Muscle of leg (tissue), 11 donors: ENCODE data around the gene PTK7. TPM values are rescaled to one million over a fixed set of nuclear protein-coding genes. Genes with fewer than 3 reads are reported as not detected.

ENCODE experiments used
- DNase-seq: peaks from one replicate; pipeline ENCODE4 v3.0.0; 2013
- H3K27ac ChIP-seq: one replicate; pipeline ENCODE4 v1.5.1; 2013; ENCODE audit warnings: mild to moderate bottlenecking, low read length, control low read depth
- H3K27me3 ChIP-seq: one replicate; pipeline ENCODE4 v1.6.1; 2013; ENCODE audit warnings: low read length; ENCODE audit not compliant: control insufficient read depth, insufficient read depth
- H3K36me3 ChIP-seq: one replicate; pipeline ENCODE4 v1.6.1; 2013; ENCODE audit warnings: low read length; ENCODE audit not compliant: control insufficient read depth, insufficient read depth
- H3K4me1 ChIP-seq: one replicate; pipeline ENCODE4 v1.6.1; 2013; ENCODE audit warnings: low read length; ENCODE audit not compliant: control insufficient read depth, insufficient read depth
- H3K4me3 ChIP-seq: one replicate; pipeline ENCODE4 v1.5.1; 2013; ENCODE audit warnings: low read length, control low read depth
- H3K9me3 ChIP-seq: replicated peaks from 2 replicates; pipeline ENCODE4 v1.6.1; 2013; ENCODE audit warnings: low read depth, low read length; ENCODE audit not compliant: control insufficient read depth
- WGBS: methylation state at CpG from one replicate; pipeline ENCODE4 v1.1.5; 2013; ENCODE audit warnings: missing lambda C conversion rate; ENCODE audit not compliant: insufficient coverage; 5-methylcytosine and 5-hydroxymethylcytosine counted together
- polyA plus RNA-seq, 8 donors: library from polyadenylated mRNA; unstranded; fragments of 120-200 nt; gene quantifications; one replicate each; pipeline versions ENCODE4 v1.2.1 to v1.2.3, GENCODE V29; 2013; ENCODE audit warnings: inconsistent platforms in 1 of 8, low replicate concordance in 1 of 8; ENCODE audit not compliant: insufficient read length in 8 of 8, insufficient read depth in 1 of 8
- total RNA-seq: library from RNA; stranded (reverse); fragments of 120-200 nt; gene quantifications from one replicate; pipeline ENCODE4 v1.2.4, GENCODE V29; 2013

Gene PTK7
- total and polyA plus RNA-seq, 9 donors, result 40.2 to 117 (median 78.5) TPM

DNA sequence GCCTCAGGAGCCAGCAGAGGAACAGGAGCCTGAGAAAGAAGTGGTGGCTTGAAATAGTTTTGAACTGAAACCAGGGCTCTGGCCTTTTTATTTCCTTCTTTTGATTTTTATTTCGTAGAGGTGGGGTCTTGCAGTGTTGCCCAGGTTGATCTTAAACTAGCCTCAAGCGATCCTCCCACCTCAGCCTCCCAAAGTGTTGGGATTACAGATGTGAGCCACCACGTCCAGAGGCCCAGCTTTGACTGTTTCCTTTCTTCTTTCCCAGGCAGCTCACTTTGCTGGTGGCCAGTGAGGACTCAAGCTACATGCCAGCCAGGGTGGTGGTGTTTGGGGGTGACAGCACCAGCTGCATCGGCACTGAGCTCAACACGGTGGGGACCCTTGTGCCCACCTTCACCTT is 126.3 kb downstream of the PTK7 start:
- WGBS, result no CpG with 5 or more reads among the region's 5 CpGs
- H3K27ac ChIP-seq, result no peak overlapping the region
- no peaks in the 10 kb centered on the region for H3K9me3 ChIP-seq
- no peak for DNase-seq
- H3K27me3 ChIP-seq, result no peaks in the 10 kb centered on the region
- H3K4me3 ChIP-seq, result no peak overlapping the region
- H3K4me1 ChIP-seq, result no peaks in the 10 kb centered on the region
- peaks cover 54% of the 10 kb centered on the region for H3K36me3 ChIP-seq

- 85% methylated on average over 15 of the region's 17 CpGs for WGBS
- Histone ChIP-seq H3K36me3 (peaks cover 54% of the 10 kb centered on the region), H3K4me3 (no peak overlapping the region), H3K27me3 (no peaks in the 10 kb centered on the region), H3K9me3 (no peaks in the 10 kb centered on the region), H3K4me1 (no peaks in the 10 kb centered on the region), H3K27ac (no peak overlapping the region)
- no peak for DNase-seq
Measured at GRCh38 chr6:43203029-43203717, 127.1 kb downstream of the PTK7 start.

DNA sequence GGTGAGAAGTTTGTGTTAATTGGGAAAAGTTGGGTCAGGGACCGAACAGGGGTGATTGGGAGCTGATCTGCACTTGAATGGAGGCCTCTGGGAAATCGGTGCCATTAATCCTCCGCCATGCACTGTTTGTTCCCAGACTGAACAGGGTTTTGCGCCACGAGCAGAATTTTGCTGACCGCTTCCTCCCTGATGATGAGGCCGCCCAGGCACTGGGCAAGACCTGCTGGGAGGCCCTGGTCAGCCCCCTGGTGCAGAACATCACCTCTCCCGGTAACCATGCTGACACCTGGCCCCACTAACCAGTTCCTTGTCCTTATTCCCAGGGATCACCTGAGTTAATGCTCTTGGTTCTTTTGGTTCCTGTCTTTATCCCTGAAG is 127.6 kb downstream of the PTK7 start:
- peaks cover 50% of the 10 kb centered on the region for H3K36me3 ChIP-seq
- no peaks in the 10 kb centered on the region for H3K9me3 ChIP-seq
- no peak for DNase-seq
- no peak overlapping the region for H3K27ac ChIP-seq
- no peaks in the 10 kb centered on the region for H3K4me1 ChIP-seq
- H3K27me3 ChIP-seq, result no peaks in the 10 kb centered on the region
- WGBS, result 82% methylated on average over 8 of the region's 8 CpGs
- no peak overlapping the region for H3K4me3 ChIP-seq

DNA sequence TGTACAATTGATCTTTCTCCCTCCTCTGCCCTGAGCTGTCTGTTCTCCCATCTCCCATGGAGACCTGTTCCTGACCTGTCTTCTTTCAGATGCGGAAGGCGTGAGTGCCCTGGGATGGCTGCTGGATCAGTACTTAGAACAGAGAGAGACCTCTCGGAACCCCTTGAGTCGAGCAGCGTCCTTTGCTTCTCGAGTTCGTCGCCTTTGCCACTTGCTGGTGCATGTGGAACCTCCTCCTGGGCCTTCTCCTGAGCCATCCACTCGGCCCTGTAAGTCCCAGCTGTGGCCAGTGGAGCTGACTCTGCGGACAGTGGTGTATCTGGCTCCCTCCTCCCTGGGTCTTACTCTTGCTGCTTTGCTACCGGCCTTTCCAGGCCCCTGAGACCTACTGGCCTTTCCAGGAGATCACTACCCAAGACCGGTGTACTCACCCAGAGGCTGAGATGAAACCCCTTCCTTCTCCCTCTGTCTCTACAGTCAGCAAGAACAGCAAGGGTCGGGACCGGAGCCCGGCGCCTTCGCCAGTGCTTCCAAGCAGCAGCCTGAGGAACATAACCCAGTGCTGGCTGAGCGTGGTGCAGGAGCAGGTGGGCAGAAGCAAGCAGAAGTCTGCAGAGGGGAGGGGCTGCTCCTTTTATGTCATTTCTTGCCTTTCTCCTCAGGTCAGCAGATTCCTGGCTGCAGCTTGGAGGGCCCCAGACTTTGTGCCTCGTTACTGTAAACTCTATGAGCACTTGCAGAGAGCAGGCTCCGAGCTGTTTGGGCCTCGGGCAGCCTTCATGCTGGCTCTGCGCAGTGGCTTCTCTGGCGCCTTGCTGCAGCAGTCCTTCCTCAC is 128.4 kb downstream of the PTK7 start:
- Histone ChIP-seq H3K36me3 (peaks cover 44% of the 10 kb centered on the region), H3K4me1 (no peaks in the 10 kb centered on the region), H3K27ac (no peak overlapping the region), H3K27me3 (no peaks in the 10 kb centered on the region), H3K4me3 (no peak overlapping the region), H3K9me3 (no peaks in the 10 kb centered on the region)
- 89% methylated on average over 17 of the region's 23 CpGs for WGBS
- no peak for DNase-seq

DNA sequence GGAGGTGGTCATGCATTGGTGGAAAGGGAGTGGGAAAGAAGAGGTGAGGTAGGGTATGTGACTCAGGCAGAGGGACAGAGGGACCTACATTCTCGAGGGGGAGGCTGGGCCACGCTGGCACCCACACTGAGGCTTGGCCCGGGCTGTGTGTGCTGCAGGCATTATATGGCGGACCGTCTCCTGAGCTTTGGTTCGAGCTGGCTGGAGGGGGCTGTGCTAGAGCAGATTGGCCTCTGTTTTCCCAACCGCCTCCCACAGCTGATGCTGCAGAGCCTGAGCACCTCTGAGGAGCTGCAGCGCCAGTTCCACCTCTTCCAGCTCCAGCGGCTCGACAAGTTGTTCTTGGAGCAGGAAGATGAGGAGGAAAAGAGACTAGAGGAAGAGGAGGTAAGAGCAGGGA is 129.7 kb downstream of the PTK7 start:
- 92% methylated on average over 7 of the region's 10 CpGs for WGBS
- Histone ChIP-seq H3K4me3 (no peak overlapping the region), H3K27ac (no peak overlapping the region), H3K4me1 (no peaks in the 10 kb centered on the region), H3K36me3 (peaks cover 32% of the 10 kb centered on the region), H3K9me3 (no peaks in the 10 kb centered on the region), H3K27me3 (no peaks in the 10 kb centered on the region)
- no peak for DNase-seq

DNA sequence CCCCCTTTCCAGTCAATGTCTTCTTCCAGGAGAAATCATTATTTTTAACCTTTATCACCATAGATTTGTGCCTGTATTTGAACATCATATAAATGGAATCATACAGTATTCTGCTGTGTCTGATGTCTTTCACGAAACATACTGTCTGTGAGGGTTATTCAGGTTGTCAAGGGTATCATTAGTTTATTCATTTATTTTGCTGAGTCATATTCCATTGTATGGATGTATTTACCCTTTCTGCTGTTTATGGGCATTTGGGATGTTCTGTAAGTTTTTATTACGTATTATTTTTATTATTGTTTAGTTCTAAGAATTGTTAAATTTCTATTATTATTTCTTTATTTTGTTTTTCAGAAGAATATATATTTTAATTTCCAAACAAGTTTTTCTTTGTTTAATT is 131.2 kb downstream of the PTK7 start:
- no peak for DNase-seq
- Histone ChIP-seq H3K36me3 (peaks cover 29% of the 10 kb centered on the region), H3K4me1 (no peaks in the 10 kb centered on the region), H3K27ac (no peak overlapping the region), H3K4me3 (no peak overlapping the region), H3K9me3 (no peaks in the 10 kb centered on the region), H3K27me3 (no peaks in the 10 kb centered on the region)
- no CpG with 5 or more reads among the region's 2 CpGs for WGBS

Other genes with a start within 250 kb of the PTK7 start
- gene RPL7L1, start 196.7 kb upstream of the PTK7 start, total RNA-seq, result 78.6 TPM
- 10 to 100 TPM; 60.7 to 87.9 (median 74.9) TPM for gene RPL7L1, start 196.7 kb upstream of the PTK7 start, polyA plus RNA-seq
- gene PTCRA, start 160.3 kb upstream of the PTK7 start, total RNA-seq, result not detected
- gene PTCRA, start 160.3 kb upstream of the PTK7 start, polyA plus RNA-seq, result under 1 TPM in 3 of 8 donors, not detected in 5; 0.16 to 0.27 (median 0.25) TPM
- gene CNPY3, start 146.8 kb upstream of the PTK7 start, total RNA-seq, result 16.8 TPM
- 10 to 100 TPM; 27.3 to 41.6 (median 33.1) TPM for gene CNPY3, start 146.8 kb upstream of the PTK7 start, polyA plus RNA-seq
- 0.22 TPM for gene GNMT, start 115.6 kb upstream of the PTK7 start, total RNA-seq
- 1 to 10 TPM in 1 of 8 donors, under 1 TPM in 7; 0.10 to 1.0 (median 0.51) TPM for gene GNMT, start 115.6 kb upstream of the PTK7 start, polyA plus RNA-seq
- gene PEX6, start 97.1 kb upstream of the PTK7 start, total RNA-seq, result 15.5 TPM
- 10 to 100 TPM; 13.0 to 28.4 (median 20.8) TPM for gene PEX6, start 97.1 kb upstream of the PTK7 start, polyA plus RNA-seq
- gene PPP2R5D, start 91.7 kb upstream of the PTK7 start, total RNA-seq, result 34.7 TPM
- 10 to 100 TPM; 38.3 to 54.8 (median 46.0) TPM for gene PPP2R5D, start 91.7 kb upstream of the PTK7 start, polyA plus RNA-seq
- gene MEA1, start 62.4 kb upstream of the PTK7 start, total RNA-seq, result 59.6 TPM
- 10 to 100 TPM; 40.4 to 63.4 (median 48.6) TPM for gene MEA1, start 62.4 kb upstream of the PTK7 start, polyA plus RNA-seq
- 211 TPM for gene KLHDC3, start 62.1 kb upstream of the PTK7 start, total RNA-seq
- 100 to 1,000 TPM; 166 to 222 (median 207) TPM for gene KLHDC3, start 62.1 kb upstream of the PTK7 start, polyA plus RNA-seq
- 53.1 TPM for gene RRP36, start 54.7 kb upstream of the PTK7 start, total RNA-seq
- 10 to 100 TPM; 39.8 to 48.5 (median 44.4) TPM for gene RRP36, start 54.7 kb upstream of the PTK7 start, polyA plus RNA-seq
- 36.8 TPM for gene CUL7, start 22.5 kb upstream of the PTK7 start, total RNA-seq
- 10 to 100 TPM; 35.7 to 49.2 (median 41.6) TPM for gene CUL7, start 22.5 kb upstream of the PTK7 start, polyA plus RNA-seq
- gene MRPL2, start 16.9 kb upstream of the PTK7 start, total RNA-seq, result 27.6 TPM
- 10 to 100 TPM; 39.5 to 55.1 (median 47.5) TPM for gene MRPL2, start 16.9 kb upstream of the PTK7 start, polyA plus RNA-seq
- 21.6 TPM for gene KLC4, start 16.7 kb upstream of the PTK7 start, total RNA-seq
- 10 to 100 TPM; 19.4 to 36.3 (median 26.1) TPM for gene KLC4, start 16.7 kb upstream of the PTK7 start, polyA plus RNA-seq
- gene SRF, start 95.0 kb downstream of the PTK7 start, total RNA-seq, result 21.9 TPM
- gene SRF, start 95.0 kb downstream of the PTK7 start, polyA plus RNA-seq, result 10 to 100 TPM; 41.3 to 58.5 (median 48.0) TPM
- 16.8 TPM for gene CUL9, start 105.9 kb downstream of the PTK7 start, total RNA-seq
- gene CUL9, start 105.9 kb downstream of the PTK7 start, polyA plus RNA-seq, result 10 to 100 TPM; 11.8 to 23.9 (median 19.9) TPM
- gene DNPH1, start 153.2 kb downstream of the PTK7 start, total RNA-seq, result 20.1 TPM
- 10 to 100 TPM; 24.1 to 32.0 (median 27.7) TPM for gene DNPH1, start 153.2 kb downstream of the PTK7 start, polyA plus RNA-seq
- under 0.01 TPM for gene TTBK1, start 167.2 kb downstream of the PTK7 start, total RNA-seq
- under 1 TPM; 0.04 to 0.17 (median 0.05) TPM for gene TTBK1, start 167.2 kb downstream of the PTK7 start, polyA plus RNA-seq
- gene SLC22A7, start 221.9 kb downstream of the PTK7 start, total RNA-seq, result not detected
- under 1 TPM in 2 of 8 donors, not detected in 6; 0.13 to 0.53 TPM for gene SLC22A7, start 221.9 kb downstream of the PTK7 start, polyA plus RNA-seq
- gene CRIP3, start 232.5 kb downstream of the PTK7 start, total RNA-seq, result 1.1 TPM
- gene CRIP3, start 232.5 kb downstream of the PTK7 start, polyA plus RNA-seq, result 1 to 10 TPM in 6 of 8 donors, under 1 TPM in 2; 0.64 to 2.6 (median 1.5) TPM